Measurements from ENCODE around the gene HLA-DOB. TPM values are rescaled to one million over a fixed set of nuclear protein-coding genes. Genes with fewer than 3 reads are reported as not detected.
A peak's percentile ranks its signal among the peaks of the same experiment; 100 is the strongest.

Gene HLA-DOB
- total and polyA plus RNA-seq, 2 of the 13 experiments (the other 11 are each of a cell fraction or from before 2014, with no cell fraction given): not detected

- TF ChIP-seq ZBTB26 (CRISPR knock-in tag; IDR thresholded peaks at IDR 0.05; ENCODE audit: borderline replicate concordance) (no peak), RBM22 (optimal IDR thresholded peaks at IDR 0.05; ENCODE audit: low read length) (no peak), ZNF567 (CRISPR knock-in tag; IDR thresholded peaks at IDR 0.05; ENCODE audit: borderline replicate concordance) (no peak)
- TF ChIP-seq, protein P1, sequence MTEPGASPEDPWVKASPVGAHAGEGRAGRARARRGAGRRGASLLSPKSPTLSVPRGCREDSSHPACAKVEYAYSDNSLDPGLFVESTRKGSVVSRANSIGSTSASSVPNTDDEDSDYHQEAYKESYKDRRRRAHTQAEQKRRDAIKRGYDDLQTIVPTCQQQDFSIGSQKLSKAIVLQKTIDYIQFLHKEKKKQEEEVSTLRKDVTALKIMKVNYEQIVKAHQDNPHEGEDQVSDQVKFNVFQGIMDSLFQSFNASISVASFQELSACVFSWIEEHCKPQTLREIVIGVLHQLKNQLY (CRISPR knock-in tag; IDR thresholded peaks at IDR 0.05): no peak
Measured at GRCh38 chr6:32854376-32855178, 37.8 kb upstream of the HLA-DOB start (continued).

GRCh38 chr6:32853541-32854375 is 37.0 kb upstream of the HLA-DOB start, which contains the start of the genes PSMB9 and TAP1:
TSS of gene PSMB9 (plus strand) at chr6:32854192. CDS start at chr6:32854230, 38 bp downstream.
TSS of gene TAP1 (minus strand) at chr6:32853704. CDS start at chr6:32853636, 68 bp downstream.
- WGBS (ENCODE audit: low lambda C conversion rate): under 1% methylated on average over 41 of the region's 68 CpGs
- Histone ChIP-seq H3K4me1 (ENCODE audit: insufficient read depth, low read length) (peaks cover 26% of the 10 kb centered on the region), H4K20me1 (ENCODE audit: insufficient read depth, low read length) (no peaks in the 10 kb centered on the region), H3K4me2 (ENCODE audit: low read depth, low read length) (peak within 1 kb of the TSS; percentile 98), H3K4me3 (replicated peaks in 1 of 3; ENCODE audit: insufficient read depth in 1 of 3, low read depth in 2 of 3, low read length in 3 of 3) (peak within 1 kb of the TSS; percentile 93 to 96 (median 95)), H2AFZ (ENCODE audit: low read length) (peak within 1 kb of the TSS; percentile 91), H3K9me3 (ENCODE audit: low read length) (no peaks in the 10 kb centered on the region), H3K36me3 (replicated peaks in 1 of 2; ENCODE audit: control insufficient read depth in 1 of 2, insufficient read depth in 2 of 2, low read length in 2 of 2) (peaks cover 0 to 6% of the 10 kb centered on the region in 2 experiments; a peak in 1 of 5 replicates), H3K9ac (ENCODE audit: insufficient read depth, low read depth, low read length) (peak within 1 kb of the TSS; percentile 72), H3K79me2 (ENCODE audit: insufficient read depth, low read length) (no peaks in the 10 kb centered on the region), H3K27me3 (ENCODE audit: control insufficient read depth in 1 of 2, insufficient read depth in 2 of 2, low read length in 2 of 2) (no peaks in the 10 kb centered on the region; a peak in 1 of 5 replicates), H3K27ac (ENCODE audit: extremely low read length, insufficient read depth, low read length) (peak within 1 kb of the TSS; percentile 62)
- DNase-seq (ENCODE audit: low spot score): peak; percentile 88
- POLR2A ChIA-PET: interaction anchor here (0.6 to 3.8 kb wide), 6 partner anchors 8 to 117 kb away, joined by 4 to 69 read pairs (median 26); partner anchors contain the start of genes BRD2, PSMB8 and TAP2
- BruUV-seq (replicated peaks): no TSS peak
- peak; percentile 89 for ATAC-seq
- FAIRE-seq: peak; percentile 60
- intact Hi-C loops (cut with micrococcal nuclease; ENCODE audit: unreplicated experiment): loop anchor here (1.0 kb wide), 2 partner anchors 9 to 15 kb away; partner anchors contain the start of genes PSMB8 and TAP2
- in situ Hi-C loops (cut with HindIII; ENCODE audit: extremely low pct_ligation_motif_present, low pct_unique_long_range_greater_than_20kb): no loop called here
- CTCF ChIA-PET (ENCODE audit: low intra/inter-chr PET ratio, low total read pairs): interaction anchor here (0.7 to 2.4 kb wide), 4 partner anchors 12 to 28 kb away, joined by 4 to 39 read pairs (median 4); partner anchors contain the start of gene TAP2
- TF ChIP-seq ZNF282 (IDR thresholded peaks at IDR 0.05; ENCODE audit: partially characterized antibody) (no peak), ZNF878 (CRISPR knock-in tag; IDR thresholded peaks at IDR 0.05) (no peak; the same call in 1 of the 2 replicates), ASH2L (IDR thresholded peaks at IDR 0.05; ENCODE audit: insufficient read length, low read depth, low read length) (peak; percentile 88), ZNF773 (CRISPR knock-in tag; IDR thresholded peaks at IDR 0.05; ENCODE audit: borderline replicate concordance) (no peak; the same call in 1 of the 2 replicates), ZNF781 (CRISPR knock-in tag; IDR thresholded peaks at IDR 0.05; ENCODE audit: borderline replicate concordance, not compliant biosample characterization) (no peak), ZNF598 (CRISPR knock-in tag; IDR thresholded peaks at IDR 0.05; ENCODE audit: borderline replicate concordance) (peak; percentile 52; the same call in 1 of the 2 replicates), ZNF652 (CRISPR knock-in tag; IDR thresholded peaks at IDR 0.05; ENCODE audit: borderline replicate concordance, low read depth) (no peak), KDM3A (CRISPR knock-in tag; IDR thresholded peaks at IDR 0.05; ENCODE audit: low read depth) (peak; percentile 96), HMGA1 (CRISPR knock-in tag; conservative IDR thresholded peaks at IDR 0.05) (no peak), ZFP36L2 (CRISPR knock-in tag; IDR thresholded peaks at IDR 0.05) (0 out of 2 replicates have a peak, but pooled peaks have one; percentile 21), TAF15 (IDR thresholded peaks at IDR 0.05; ENCODE audit: low read depth, low read length, poor library complexity, severe bottlenecking) (peak; percentile 83)
- TF ChIP-seq, protein P2, sequence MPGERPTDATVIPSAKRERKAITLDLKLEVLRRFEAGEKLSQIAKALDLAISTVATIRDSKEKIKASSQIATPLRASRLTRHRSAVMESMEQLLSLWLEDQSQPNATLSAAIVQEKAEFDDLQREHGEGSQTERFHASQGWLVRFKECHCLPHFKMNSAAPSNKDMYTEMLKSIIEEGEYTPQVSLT (CRISPR knock-in tag; IDR thresholded peaks at IDR 0.05; ENCODE audit: borderline replicate concordance, low read depth): no peak

Measured in HepG2 (cell line).